ENCODE measurements around the gene RHOB. TPM values are rescaled to one million over a fixed set of nuclear protein-coding genes. Genes with fewer than 3 reads are reported as not detected.

The RHOB gene
- polyA plus RNA-seq, 1 donor from 2014 or later = 205 TPM

- H3K27ac ChIP-seq (ENCODE audit: low read length) = no peak overlapping the region
- H2AFZ ChIP-seq (ENCODE audit: low read depth, low read length) = no peak overlapping the region
- TF ChIP-seq EP300 (conservative IDR thresholded peaks at IDR 0.05; ENCODE audit: poor library complexity, severe bottlenecking) = no peak
- no peak for TF ChIP-seq RAD21 (conservative IDR thresholded peaks at IDR 0.05)
- TF ChIP-seq, protein P1, sequence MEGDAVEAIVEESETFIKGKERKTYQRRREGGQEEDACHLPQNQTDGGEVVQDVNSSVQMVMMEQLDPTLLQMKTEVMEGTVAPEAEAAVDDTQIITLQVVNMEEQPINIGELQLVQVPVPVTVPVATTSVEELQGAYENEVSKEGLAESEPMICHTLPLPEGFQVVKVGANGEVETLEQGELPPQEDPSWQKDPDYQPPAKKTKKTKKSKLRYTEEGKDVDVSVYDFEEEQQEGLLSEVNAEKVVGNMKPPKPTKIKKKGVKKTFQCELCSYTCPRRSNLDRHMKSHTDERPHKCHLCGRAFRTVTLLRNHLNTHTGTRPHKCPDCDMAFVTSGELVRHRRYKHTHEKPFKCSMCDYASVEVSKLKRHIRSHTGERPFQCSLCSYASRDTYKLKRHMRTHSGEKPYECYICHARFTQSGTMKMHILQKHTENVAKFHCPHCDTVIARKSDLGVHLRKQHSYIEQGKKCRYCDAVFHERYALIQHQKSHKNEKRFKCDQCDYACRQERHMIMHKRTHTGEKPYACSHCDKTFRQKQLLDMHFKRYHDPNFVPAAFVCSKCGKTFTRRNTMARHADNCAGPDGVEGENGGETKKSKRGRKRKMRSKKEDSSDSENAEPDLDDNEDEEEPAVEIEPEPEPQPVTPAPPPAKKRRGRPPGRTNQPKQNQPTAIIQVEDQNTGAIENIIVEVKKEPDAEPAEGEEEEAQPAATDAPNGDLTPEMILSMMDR (IDR thresholded peaks at IDR 0.05; ENCODE audit: poor library complexity, severe bottlenecking) = no peak
- no peak for TF ChIP-seq POLR2AphosphoS5 (IDR thresholded peaks at IDR 0.05)
- no peak for TF ChIP-seq EZH2 (IDR thresholded peaks at IDR 0.05; ENCODE audit: borderline replicate concordance, insufficient read depth, low read length, poor library complexity, severe bottlenecking)
- no peak for TF ChIP-seq MXI1 (conservative IDR thresholded peaks at IDR 0.05; ENCODE audit: poor library complexity, severe bottlenecking)
- TF ChIP-seq TAF1 (IDR thresholded peaks at IDR 0.05; ENCODE audit: low read depth) = no peak
- TF ChIP-seq SMC3 (conservative IDR thresholded peaks at IDR 0.05; ENCODE audit: poor library complexity) = no peak
- TF ChIP-seq, protein P2, sequence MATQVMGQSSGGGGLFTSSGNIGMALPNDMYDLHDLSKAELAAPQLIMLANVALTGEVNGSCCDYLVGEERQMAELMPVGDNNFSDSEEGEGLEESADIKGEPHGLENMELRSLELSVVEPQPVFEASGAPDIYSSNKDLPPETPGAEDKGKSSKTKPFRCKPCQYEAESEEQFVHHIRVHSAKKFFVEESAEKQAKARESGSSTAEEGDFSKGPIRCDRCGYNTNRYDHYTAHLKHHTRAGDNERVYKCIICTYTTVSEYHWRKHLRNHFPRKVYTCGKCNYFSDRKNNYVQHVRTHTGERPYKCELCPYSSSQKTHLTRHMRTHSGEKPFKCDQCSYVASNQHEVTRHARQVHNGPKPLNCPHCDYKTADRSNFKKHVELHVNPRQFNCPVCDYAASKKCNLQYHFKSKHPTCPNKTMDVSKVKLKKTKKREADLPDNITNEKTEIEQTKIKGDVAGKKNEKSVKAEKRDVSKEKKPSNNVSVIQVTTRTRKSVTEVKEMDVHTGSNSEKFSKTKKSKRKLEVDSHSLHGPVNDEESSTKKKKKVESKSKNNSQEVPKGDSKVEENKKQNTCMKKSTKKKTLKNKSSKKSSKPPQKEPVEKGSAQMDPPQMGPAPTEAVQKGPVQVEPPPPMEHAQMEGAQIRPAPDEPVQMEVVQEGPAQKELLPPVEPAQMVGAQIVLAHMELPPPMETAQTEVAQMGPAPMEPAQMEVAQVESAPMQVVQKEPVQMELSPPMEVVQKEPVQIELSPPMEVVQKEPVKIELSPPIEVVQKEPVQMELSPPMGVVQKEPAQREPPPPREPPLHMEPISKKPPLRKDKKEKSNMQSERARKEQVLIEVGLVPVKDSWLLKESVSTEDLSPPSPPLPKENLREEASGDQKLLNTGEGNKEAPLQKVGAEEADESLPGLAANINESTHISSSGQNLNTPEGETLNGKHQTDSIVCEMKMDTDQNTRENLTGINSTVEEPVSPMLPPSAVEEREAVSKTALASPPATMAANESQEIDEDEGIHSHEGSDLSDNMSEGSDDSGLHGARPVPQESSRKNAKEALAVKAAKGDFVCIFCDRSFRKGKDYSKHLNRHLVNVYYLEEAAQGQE (IDR thresholded peaks at IDR 0.05; ENCODE audit: borderline replicate concordance) = no peak
Measured at GRCh38 chr2:20465716-20466394, 19.0 kb downstream of the RHOB start.

DNA sequence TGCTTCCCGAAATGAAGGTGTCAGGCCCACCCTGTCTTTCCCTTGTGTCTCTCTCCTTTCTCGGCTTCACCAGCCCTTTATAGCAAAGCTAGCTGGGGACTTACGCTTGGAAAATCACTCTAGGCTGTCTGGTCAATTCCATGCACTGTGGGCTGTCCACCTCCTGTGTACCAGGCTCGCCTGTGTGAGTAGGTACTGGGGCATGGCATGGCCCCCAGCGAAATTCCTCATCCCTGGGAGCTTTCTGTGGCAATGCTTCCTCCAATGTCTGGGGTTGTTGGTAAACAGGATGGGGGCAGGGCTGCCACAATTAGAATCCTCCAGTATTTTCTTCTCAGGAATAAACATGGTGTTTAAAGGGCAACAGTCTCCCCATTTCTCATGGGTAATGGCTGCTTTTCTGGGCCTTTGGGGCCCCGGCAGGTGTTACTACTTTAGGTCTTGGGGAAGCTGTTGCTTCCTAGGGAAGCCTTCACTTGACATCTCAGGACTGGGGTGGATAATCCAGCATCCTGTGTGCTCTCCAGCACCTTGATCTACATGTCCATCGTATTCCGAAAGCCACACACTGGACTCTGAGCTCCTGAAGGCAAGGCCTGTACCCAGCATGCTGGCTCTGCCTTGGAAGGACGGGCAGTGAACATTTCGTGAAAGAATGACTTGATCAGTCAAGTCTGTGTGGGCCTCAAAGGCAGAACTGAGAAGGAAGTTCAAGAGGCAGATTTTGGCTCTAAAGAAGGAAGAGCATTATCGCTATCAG lies 21.1 kb downstream of the RHOB start:
- Histone ChIP-seq H3K27ac (ENCODE audit: low read length) (no peak overlapping the region), H3K4me2 (ENCODE audit: low read length) (no peak overlapping the region), H3K9me2 (ENCODE audit: insufficient read depth, low read length) (no peaks in the 10 kb centered on the region), H4K20me1 (ENCODE audit: insufficient read depth) (no peaks in the 10 kb centered on the region), H3K9me3 (ENCODE audit: low read length) (no peaks in the 10 kb centered on the region), H3K4me3 (ENCODE audit: low read length) (no peak overlapping the region), H3K27me3 (ENCODE audit: insufficient read depth, low read depth, low read length) (no peaks in the 10 kb centered on the region), H2AFZ (ENCODE audit: low read depth, low read length) (no peak overlapping the region), H3K9ac (ENCODE audit: low read length) (no peak overlapping the region), H3K36me3 (ENCODE audit: insufficient read depth, low read length) (no peaks in the 10 kb centered on the region), H3K79me2 (replicated peaks; ENCODE audit: insufficient read depth, low read length) (no peaks in the 10 kb centered on the region), H3F3A (ENCODE audit: insufficient read depth, low read length, poor library complexity, severe bottlenecking) (no peaks in the 10 kb centered on the region)
- TF ChIP-seq RAD21 (conservative IDR thresholded peaks at IDR 0.05) (no peak), TAF1 (IDR thresholded peaks at IDR 0.05; ENCODE audit: low read depth) (no peak), EP300 (conservative IDR thresholded peaks at IDR 0.05; ENCODE audit: poor library complexity, severe bottlenecking) (no peak), SMC3 (conservative IDR thresholded peaks at IDR 0.05; ENCODE audit: poor library complexity) (no peak)
- TF ChIP-seq, protein P1 (IDR thresholded peaks at IDR 0.05; ENCODE audit: poor library complexity, severe bottlenecking) = no peak

More at GRCh38 chr2:20465716-20466394, 19.0 kb downstream of the RHOB start:
- Histone ChIP-seq H3K9me2 (ENCODE audit: insufficient read depth, low read length) (no peaks in the 10 kb centered on the region), H3K4me2 (ENCODE audit: low read length) (no peak overlapping the region), H3K79me2 (replicated peaks; ENCODE audit: insufficient read depth, low read length) (no peaks in the 10 kb centered on the region), H4K20me1 (ENCODE audit: insufficient read depth) (no peaks in the 10 kb centered on the region), H3K9ac (ENCODE audit: low read length) (no peak overlapping the region), H3K9me3 (ENCODE audit: low read length) (no peaks in the 10 kb centered on the region), H3K4me3 (ENCODE audit: low read length) (no peak overlapping the region), H3F3A (ENCODE audit: insufficient read depth, low read length, poor library complexity, severe bottlenecking) (no peaks in the 10 kb centered on the region), H3K27me3 (ENCODE audit: insufficient read depth, low read depth, low read length) (no peaks in the 10 kb centered on the region), H3K36me3 (ENCODE audit: insufficient read depth, low read length) (no peaks in the 10 kb centered on the region)
